A673 (cell line): ENCODE results near the gene MYO1F.

Source experiments
- EZH2 ChIP-seq: fragments of 200-600 bp; sonication (generic); IDR thresholded peaks from 2 replicates; pipeline ENCODE4 v1.6.1; 2017; ENCODE audit warnings: borderline replicate concordance, low read depth, mild to moderate bottlenecking, mixed read lengths, antibody characterized with exemption, low read length; ENCODE audit not compliant: poor library complexity, severe bottlenecking
- TF ChIP-seq, protein P1 (sequence below): fragments of 300-800, 200-600 bp; sonication (generic); conservative IDR thresholded peaks from 2 replicates; pipeline ENCODE4 v1.5.1; 2017; ENCODE audit warnings: low read depth, mild to moderate bottlenecking, antibody characterized with exemption, low read length, moderate library complexity, mixed read lengths

DNA sequence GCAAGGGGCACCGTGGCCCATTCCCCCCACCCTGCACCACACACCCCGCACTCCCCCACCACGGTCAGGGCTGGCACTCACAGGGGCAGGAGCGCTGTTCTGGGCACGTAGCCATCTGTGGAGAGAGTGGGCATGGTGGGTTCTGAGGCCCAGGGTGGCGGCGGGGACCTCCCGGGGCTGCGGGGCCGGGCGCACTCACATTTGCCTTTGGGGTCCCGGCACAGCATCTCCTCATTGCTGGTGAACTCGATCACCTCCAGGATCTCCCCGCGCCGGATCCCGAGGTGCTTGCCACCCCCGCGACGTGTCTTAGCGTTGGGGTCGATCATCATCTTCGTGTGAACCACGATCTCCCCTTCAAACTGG is 86.9 kb downstream of the MYO1F start:
- TF ChIP-seq, protein P1, sequence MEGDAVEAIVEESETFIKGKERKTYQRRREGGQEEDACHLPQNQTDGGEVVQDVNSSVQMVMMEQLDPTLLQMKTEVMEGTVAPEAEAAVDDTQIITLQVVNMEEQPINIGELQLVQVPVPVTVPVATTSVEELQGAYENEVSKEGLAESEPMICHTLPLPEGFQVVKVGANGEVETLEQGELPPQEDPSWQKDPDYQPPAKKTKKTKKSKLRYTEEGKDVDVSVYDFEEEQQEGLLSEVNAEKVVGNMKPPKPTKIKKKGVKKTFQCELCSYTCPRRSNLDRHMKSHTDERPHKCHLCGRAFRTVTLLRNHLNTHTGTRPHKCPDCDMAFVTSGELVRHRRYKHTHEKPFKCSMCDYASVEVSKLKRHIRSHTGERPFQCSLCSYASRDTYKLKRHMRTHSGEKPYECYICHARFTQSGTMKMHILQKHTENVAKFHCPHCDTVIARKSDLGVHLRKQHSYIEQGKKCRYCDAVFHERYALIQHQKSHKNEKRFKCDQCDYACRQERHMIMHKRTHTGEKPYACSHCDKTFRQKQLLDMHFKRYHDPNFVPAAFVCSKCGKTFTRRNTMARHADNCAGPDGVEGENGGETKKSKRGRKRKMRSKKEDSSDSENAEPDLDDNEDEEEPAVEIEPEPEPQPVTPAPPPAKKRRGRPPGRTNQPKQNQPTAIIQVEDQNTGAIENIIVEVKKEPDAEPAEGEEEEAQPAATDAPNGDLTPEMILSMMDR = no peak
- TF ChIP-seq EZH2 = no peak
